AG10803 (cell line): Measurements from ENCODE around the gene MRPL2.
A peak's percentile ranks its signal among the peaks of the same experiment; 100 is the strongest.

Experiments
- DNase-seq: peaks from one replicate; pipeline ENCODE4 v3.0.0; 2010; ENCODE audit warnings: low read depth
- H3K4me3 ChIP-seq: 2 replicates; pipeline ENCODE4 v1.5.1; 2011; ENCODE audit warnings: mild to moderate bottlenecking, low read length, control low read depth
- CTCF ChIP-seq: conservative IDR thresholded peaks from 2 replicates; pipeline ENCODE4 v1.5.1; 2011; ENCODE audit warnings: mild to moderate bottlenecking, low read length, control low read depth, inconsistent platforms

Gene MRPL2

DNA sequence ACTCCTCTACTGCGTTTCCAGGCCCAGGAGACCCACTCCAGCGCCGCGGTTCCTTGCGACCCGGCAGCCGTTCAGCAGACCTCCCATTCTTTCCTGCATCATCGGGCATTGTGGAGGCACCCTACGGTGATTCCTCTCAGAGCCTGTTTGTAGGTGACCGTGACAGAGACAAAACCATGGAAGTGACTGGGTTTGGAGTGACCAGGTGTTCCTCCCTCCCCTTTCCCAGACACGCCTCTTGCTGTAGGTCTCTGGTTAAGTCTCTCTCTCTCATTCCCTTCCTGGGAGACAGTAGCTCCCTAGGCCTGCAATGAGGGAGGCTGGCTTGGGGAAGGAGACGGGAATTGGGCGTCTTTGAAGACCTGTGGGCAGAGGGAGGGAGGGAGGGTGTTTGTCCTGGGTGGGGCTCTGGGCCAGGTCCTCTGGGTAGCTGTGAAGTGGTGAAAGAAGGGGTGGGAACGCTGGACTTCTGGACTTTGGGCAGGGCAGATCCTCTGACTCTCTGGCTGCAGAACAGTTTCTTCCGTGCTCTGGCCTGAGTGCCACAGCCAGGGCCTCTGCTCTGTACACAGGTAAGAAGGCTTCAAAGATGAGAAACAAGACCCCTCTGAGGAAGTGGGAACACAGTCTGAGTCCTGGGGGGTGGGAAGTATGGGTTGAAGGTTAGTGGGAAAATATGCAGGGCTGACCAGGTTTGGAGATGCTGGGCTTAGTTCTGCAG lies 960 bp upstream of the MRPL2 start:
- H3K4me3 ChIP-seq = peak overlapping the region; percentile 99
- TF ChIP-seq CTCF = no peak
- DNase-seq = no peak

GRCh38 chr6:43058531-43058930 lies 703 bp downstream of the MRPL2 start:
- no peak for DNase-seq
- peak overlapping the region; percentile 99 for H3K4me3 ChIP-seq
- TF ChIP-seq CTCF = no peak

DNA sequence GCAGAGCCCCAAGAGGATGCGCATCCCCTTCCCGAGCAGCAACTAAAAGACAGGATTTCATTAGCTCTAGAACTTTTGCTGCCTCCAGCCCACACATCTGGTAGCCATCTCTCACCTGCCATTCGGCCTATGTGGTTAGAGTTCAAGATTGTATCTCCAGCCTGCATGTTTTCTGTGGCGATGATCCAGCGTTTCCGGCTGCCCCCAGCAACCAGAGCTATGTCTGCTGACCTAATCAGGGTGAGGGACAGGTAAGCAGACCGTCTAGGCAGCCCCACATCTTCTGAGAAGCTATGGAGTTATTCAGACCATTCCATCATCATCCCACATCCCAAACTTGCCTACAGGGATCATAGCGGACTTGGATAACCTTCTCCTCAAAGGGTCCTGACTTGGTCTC lies 3.3 kb downstream of the MRPL2 start:
- H3K4me3 ChIP-seq = no peak overlapping the region
- no peak for TF ChIP-seq CTCF
- DNase-seq = no peak

DNA sequence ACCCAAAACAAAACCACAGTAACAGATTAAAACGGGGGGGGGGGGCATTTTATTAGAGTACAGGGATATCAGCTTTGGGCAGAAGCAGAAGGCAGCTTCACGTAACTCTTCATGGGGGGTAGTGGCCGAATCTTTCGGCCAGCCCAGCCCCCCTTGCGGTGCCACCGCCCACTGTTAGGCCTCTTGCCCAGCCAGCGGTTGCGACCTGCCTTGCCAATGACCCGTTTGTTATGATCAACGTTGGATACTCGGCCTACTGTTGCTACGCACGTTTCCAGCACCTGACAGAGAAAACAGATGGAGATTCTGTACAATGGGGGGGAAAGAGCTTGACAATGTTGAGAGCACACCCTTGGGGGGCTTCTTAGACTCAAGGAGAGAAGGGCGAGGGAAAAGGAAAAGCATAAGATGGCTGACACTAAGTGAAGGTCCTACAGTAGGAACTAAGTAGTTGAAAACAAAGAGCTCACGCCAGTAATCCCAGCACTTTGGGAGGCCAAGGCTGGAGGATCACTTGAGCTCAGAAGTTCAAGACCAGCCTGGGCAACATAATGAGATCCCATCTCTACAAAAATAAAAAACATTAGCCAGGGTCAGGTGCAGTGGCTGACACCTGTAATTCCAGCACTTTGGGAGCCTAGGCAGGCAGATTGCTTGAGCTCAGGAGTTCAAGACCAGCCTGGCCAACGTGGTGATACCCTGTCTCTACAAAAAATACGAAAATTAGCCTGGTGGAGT lies 4.9 kb downstream of the MRPL2 start:
- DNase-seq = no peak
- no peak for TF ChIP-seq CTCF
- peak overlapping the region; percentile 93 for H3K4me3 ChIP-seq

DNA sequence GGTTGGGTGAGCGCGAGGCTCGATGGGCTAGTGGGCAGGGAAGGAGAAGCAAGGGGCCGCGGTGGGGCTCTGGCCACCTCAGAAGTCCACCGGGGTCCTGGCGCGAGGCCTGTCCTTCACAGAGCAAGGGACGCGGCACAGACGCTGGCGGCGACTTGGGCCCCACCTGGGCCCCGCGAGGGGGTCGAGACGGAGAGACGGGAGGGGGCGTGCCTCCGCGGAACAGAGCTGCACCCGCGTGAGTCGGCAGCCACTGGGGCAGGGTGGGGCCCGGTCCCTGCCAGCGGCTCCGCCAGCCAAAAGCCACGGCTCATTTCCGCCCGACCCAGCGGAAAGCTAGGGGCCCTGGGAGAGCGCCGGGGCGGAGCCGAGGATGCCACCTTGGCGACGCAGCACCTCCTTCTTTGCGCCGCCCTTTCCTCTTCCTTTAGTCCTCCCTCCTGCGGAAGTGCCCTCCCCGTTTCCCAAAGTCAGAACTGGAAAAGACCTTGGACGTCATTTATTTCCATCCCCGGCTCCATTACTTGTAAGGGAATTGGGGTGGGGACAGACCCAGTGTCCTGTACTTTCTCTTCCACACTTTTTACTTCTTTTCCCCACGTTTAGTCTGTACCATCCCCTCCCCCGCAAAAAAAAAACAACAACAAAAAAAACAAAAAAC lies 5.6 kb downstream of the MRPL2 start, which contains the start of gene CUL7:
CUL7 (minus strand) TSS at position 307 of the 661 bp plus-strand sequence. CDS start 1,063 bp downstream, outside the sequence.
- peak within 1 kb of the TSS; percentile 93 for H3K4me3 ChIP-seq
- DNase-seq = peak; percentile 95
- no peak for TF ChIP-seq CTCF

- TF ChIP-seq CTCF = no peak
- peak overlapping the region; percentile 93 for H3K4me3 ChIP-seq
- DNase-seq = no peak
These were observed 6.2 kb downstream of the MRPL2 start for GRCh38 chr6:43052842-43053544.
